SU-DHL-6 (cell line): Measurements from ENCODE around the gene AKAP14.

Experiments
- EZH2phosphoT487 ChIP-seq: fragments of 200-600 bp; sonication (generic), shearing (Covaris generic); conservative IDR thresholded peaks from 2 replicates; pipeline ENCODE4 v1.6.1; 2018; ENCODE audit warnings: mild to moderate bottlenecking, antibody characterized with exemption, low read length, moderate library complexity, mixed read lengths
- TF ChIP-seq, protein P1 (sequence below): fragments of 200-600 bp; sonication (generic); IDR thresholded peaks from one replicate; pipeline ENCODE4 v1.5.1; 2017; ENCODE audit warnings: antibody characterized with exemption, mild to moderate bottlenecking, low read length, moderate library complexity; ENCODE audit not compliant: insufficient read depth, poor library complexity, severe bottlenecking

DNA sequence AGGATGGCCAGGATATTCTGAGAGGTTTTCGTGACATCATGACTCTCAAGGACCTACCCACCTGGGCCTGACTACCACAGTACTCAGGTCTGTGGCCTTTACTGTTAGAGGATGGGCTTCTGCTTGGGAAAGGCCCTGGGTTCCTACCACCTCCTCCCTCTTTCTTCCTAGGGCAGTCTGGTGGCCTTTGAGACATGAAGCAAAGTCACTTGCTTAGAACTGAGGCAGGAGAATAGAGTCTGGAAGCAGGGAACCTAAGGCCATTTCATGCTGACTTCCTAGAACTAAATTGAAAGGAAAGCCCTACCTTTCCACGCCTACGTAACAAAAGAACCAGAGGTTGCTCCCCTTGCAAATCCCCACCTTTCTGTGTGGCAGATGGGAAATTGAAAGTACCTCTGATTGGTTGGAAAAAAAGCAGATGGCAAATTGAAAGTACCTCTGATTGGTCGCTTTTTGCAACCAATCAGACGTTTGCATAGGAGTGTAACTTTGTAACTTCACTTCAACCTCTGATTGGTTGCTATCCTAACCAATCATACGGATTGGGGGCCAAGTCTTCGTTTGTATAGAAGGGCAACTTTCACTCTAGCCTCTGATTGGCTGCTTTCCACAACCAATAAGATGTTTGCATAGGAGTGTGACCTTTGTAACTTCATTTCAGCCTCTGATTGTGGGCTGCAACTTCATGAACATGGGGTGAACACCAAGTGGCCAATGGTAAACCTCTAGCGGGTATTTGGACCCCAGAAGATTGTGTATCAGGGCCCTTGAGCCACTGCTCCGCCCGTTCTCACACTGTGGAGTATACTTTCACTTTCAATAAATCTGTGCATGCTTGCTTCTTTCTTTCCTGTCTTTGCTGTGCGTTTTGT lies 9.9 kb upstream of the AKAP14 start:
- TF ChIP-seq, protein P1, sequence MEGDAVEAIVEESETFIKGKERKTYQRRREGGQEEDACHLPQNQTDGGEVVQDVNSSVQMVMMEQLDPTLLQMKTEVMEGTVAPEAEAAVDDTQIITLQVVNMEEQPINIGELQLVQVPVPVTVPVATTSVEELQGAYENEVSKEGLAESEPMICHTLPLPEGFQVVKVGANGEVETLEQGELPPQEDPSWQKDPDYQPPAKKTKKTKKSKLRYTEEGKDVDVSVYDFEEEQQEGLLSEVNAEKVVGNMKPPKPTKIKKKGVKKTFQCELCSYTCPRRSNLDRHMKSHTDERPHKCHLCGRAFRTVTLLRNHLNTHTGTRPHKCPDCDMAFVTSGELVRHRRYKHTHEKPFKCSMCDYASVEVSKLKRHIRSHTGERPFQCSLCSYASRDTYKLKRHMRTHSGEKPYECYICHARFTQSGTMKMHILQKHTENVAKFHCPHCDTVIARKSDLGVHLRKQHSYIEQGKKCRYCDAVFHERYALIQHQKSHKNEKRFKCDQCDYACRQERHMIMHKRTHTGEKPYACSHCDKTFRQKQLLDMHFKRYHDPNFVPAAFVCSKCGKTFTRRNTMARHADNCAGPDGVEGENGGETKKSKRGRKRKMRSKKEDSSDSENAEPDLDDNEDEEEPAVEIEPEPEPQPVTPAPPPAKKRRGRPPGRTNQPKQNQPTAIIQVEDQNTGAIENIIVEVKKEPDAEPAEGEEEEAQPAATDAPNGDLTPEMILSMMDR: no peak
- no peak for TF ChIP-seq EZH2phosphoT487
